Activated T-cell treated with anti-CD3 and anti-CD28 coated beads for 4 hours (primary cell): ENCODE measurements around the gene IGFALS.

Experiments
- DNase-seq: peaks from one replicate; pipeline ENCODE4 v3.0.0-alpha.2; 2020

The IGFALS gene

GRCh38 chr16:1793578-1794220 lies at the start of gene IGFALS:
Gene IGFALS, minus strand, starts transcription at chr16:1793705. Its CDS starts 53 bp downstream, at chr16:1793652.
- no peak for DNase-seq

- no peak for DNase-seq
Measured at GRCh38 chr16:1839554-1839953, 46.0 kb upstream of the IGFALS start.

- no peak for DNase-seq
Measured at GRCh38 chr16:1834096-1834495, 40.6 kb upstream of the IGFALS start.

GRCh38 chr16:1832838-1833454 lies 39.4 kb upstream of the IGFALS start:
- no peak for DNase-seq

GRCh38 chr16:1831186-1832075 lies 37.9 kb upstream of the IGFALS start:
- DNase-seq: no peak

- DNase-seq: no peak
Measured at GRCh38 chr16:1830213-1830612, 36.7 kb upstream of the IGFALS start.

- no peak for DNase-seq
Measured at GRCh38 chr16:1828645-1829410, 35.3 kb upstream of the IGFALS start.

- peak; percentile 81 for DNase-seq
Measured at GRCh38 chr16:1826691-1827573, 33.4 kb upstream of the IGFALS start, which contains the start of the genes FAHD1 and HAGH. Gene FAHD1, plus strand, starts transcription at chr16:1827206. Its CDS starts 33 bp downstream, at chr16:1827239. Gene HAGH, minus strand, starts transcription at chr16:1826825. Its CDS starts 38 bp downstream, at chr16:1826787.

GRCh38 chr16:1825864-1826690 lies 32.6 kb upstream of the IGFALS start:
- DNase-seq: peak; percentile 42

GRCh38 chr16:1825381-1825863 lies 31.9 kb upstream of the IGFALS start:
- DNase-seq: no peak

- no peak for DNase-seq
Measured at GRCh38 chr16:1823821-1824220, 30.3 kb upstream of the IGFALS start.

GRCh38 chr16:1822801-1823200 lies 29.3 kb upstream of the IGFALS start:
- no peak for DNase-seq

GRCh38 chr16:1821861-1822611 lies 28.5 kb upstream of the IGFALS start:
- DNase-seq: no peak

GRCh38 chr16:1820946-1821290 lies 27.4 kb upstream of the IGFALS start:
- no peak for DNase-seq

- DNase-seq: no peak
Measured at GRCh38 chr16:1820096-1820945, 26.8 kb upstream of the IGFALS start.

- no peak for DNase-seq
Measured at GRCh38 chr16:1819611-1820010, 26.1 kb upstream of the IGFALS start.

GRCh38 chr16:1818873-1819525 lies 25.5 kb upstream of the IGFALS start:
- no peak for DNase-seq

- no peak for DNase-seq
Measured at GRCh38 chr16:1818204-1818872, 24.8 kb upstream of the IGFALS start.
